NCI-H526 treated with DMSO at 0.1 percent for 48 hours (cell line): Measurements from ENCODE around the gene EDA2R.

Experiments used
- DNase-seq: peaks from one replicate; lab custom pipeline; 2025; lab: John Stamatoyannopoulos, UW

The EDA2R gene, protein sequence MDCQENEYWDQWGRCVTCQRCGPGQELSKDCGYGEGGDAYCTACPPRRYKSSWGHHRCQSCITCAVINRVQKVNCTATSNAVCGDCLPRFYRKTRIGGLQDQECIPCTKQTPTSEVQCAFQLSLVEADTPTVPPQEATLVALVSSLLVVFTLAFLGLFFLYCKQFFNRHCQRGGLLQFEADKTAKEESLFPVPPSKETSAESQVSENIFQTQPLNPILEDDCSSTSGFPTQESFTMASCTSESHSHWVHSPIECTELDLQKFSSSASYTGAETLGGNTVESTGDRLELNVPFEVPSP

GRCh38 chrX:66638591-66639500, at the start of gene EDA2R:
EDA2R (minus strand) TSS chrX:66639078; CDS start chrX:66616020, 23,058 bp downstream.
- no peak for DNase-seq

GRCh38 chrX:66684196-66684595, 45.3 kb upstream of the EDA2R start:
- DNase-seq: no peak

DNA sequence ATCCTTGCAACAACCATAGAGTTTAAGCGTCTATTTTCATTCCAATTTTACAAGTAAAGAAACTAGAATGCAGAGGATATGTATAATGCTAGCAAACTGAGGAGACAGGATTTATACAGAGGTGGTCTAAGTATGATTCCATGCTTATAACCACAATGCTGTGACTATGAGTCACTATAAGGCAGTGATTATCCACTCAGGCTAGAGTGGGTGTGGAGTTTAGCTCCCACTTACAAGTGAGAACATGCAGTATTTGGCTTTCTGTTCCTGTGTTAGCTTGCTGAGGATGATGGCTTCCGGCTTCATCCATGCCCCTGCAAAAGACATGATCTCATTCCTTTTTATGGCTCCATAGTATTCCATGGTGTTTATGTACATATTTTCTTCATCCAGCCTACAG, 41.6 kb upstream of the EDA2R start:
- no peak for DNase-seq

DNA sequence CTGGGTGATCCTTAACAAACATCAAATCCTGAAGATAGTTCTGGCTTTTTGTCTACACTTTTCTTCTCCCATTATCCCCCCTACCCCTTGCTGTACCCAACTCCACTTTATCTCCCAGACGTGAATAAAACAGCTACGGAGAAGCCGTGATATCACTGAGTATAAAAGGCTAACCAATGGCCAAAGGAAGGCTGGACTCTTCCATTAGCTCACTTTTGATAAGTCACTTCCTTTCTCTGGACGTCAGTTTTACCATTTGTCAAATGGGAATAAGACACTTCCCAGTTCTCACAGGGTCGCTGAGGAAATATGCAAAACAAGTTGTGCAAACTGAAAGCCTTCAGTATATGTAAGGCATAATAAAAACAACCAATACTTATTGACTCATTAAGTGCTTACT, 38.6 kb upstream of the EDA2R start:
- DNase-seq: no peak

GRCh38 chrX:66676990-66677389, 38.1 kb upstream of the EDA2R start:
- DNase-seq: no peak

- no peak for DNase-seq
Observed at GRCh38 chrX:66676413-66676812, 37.5 kb upstream of the EDA2R start.

DNA sequence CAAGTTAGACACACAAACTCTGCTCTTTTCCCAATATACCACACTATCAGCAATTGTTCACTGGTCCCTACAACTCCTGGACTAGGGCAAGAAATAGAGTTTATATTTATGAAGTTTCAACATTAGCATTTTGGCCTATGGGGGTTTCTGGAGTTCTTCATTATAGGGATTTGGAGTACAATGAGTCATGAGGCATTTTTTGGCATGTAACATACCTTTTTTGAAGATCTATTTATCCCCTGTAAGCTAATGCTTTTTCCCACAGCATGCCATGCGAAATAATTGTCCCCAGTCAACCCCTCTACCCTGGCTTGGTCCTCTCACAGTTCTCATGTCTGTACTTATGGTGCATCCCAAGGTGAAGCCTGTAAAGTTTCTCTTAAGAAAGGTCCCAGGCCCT, 36.7 kb upstream of the EDA2R start:
- DNase-seq: no peak

GRCh38 chrX:66674506-66674905, 35.6 kb upstream of the EDA2R start:
- DNase-seq: no peak

DNA sequence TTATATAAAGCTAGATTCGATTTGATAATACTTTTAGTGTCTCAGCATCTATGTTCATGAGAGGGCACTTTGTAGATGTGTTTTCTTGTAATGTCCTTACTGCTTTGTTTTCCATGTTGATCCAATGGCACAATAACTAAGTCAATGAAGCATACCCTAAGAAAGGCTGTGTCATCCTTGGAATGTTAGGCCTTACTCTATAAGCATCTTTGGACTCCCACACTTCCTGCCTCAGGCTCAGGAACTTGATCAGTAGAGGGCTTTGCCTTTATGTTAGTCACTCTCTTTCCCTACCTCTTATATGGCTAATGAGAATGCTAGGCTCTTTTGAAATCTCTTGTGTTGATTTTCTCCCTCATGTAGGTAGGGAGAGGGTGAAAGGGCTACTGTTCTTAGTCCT, 33.2 kb upstream of the EDA2R start:
- no peak for DNase-seq

DNA sequence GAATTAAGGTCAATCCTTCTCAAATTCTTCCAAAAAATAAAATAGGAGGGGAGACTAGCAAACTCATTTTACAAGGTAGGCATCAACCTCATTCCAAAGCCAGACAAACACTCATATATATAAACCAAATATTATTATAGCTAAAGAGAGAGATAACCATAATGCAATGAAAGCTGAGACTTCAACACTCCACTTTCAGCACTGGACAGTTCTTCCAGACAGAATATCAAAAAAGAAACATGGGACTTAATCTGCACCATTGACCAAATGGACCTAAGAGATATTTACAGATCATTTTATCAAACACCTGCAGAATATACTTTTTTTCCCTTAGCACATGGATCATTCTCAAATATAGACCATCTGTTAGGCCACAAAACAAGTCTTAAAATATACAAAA, 15.5 kb upstream of the EDA2R start:
- DNase-seq: no peak

DNA sequence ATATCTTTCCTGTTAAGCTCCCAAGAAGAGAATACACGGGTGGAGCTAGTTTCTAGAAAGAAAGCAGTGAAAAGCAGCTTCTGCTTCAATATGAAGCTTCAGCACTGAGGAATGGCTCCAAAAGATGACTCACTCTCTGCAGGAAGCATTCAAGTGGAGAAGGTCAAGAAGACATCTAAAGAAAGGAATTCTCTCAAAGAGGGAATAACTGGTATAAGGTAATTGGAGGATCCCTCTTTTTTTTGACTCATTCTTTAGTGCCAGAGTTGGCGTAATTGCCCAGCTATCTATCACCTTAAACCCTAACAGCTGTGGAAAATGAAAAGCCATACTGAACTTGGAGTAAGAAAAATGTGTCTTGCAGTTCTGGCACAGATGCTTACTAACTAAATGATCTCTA, 3.5 kb downstream of the EDA2R start:
- DNase-seq: no peak

DNA sequence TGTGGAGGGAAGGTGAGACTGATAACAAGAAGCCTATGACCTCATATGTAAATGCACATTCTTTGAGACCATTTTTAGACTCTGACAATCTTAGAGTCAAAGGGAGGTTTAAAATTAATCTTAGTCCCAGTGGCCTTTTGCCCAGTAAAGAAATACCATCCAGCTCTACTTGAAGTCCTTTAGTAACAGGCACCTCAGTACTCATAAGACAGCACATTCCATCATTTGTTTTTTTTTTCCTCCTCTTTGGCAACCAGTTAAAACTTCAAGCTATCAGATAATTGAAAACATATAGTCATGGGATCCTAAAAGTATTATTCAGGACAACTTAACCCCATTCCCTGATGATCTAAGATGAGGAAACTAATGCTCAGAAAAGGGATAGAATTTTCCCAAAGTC, 4.6 kb downstream of the EDA2R start:
- no peak for DNase-seq

DNA sequence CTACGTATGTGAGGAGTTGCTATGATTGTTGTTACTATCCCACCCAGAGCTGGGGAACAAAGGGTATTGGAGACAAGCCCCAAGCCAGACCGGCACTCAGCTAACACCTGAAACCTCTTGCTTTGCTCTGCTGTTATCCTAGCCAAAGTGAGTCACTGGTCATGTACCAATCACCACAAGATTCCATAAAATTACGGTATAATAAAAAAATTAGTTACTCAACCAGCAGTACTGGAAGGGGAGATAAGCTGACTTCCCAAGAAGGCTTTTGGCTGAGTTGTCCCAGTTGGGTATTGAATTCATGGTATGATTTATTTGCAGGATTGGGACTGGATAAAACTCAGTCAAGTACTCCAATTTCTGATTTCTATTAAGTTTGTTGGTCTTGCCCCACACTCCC, 5.3 kb downstream of the EDA2R start:
- DNase-seq: no peak

DNA sequence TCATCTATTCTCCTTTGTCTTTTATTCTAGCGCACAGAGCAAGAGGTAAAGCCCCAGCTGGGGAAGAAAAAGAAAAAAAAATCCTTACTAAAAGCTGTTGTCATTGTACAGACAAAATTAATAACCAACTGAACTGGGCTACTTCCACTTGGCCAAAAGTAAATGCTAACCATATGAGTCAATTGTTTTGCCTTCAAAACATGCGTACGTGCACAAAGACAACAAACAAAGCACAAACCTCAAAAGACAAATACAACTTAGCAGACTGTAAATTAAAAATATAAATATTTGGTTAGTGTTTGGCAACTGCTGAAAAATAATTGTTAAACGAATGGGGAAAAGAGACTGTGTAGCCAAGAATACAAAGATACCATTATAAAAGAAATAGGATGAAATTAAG, 5.9 kb downstream of the EDA2R start:
- DNase-seq: no peak

GRCh38 chrX:66632473-66632872, 6.4 kb downstream of the EDA2R start:
- no peak for DNase-seq

GRCh38 chrX:66625525-66625924, 13.4 kb downstream of the EDA2R start:
- no peak for DNase-seq

- no peak for DNase-seq
Observed at GRCh38 chrX:66622209-66622608, 16.7 kb downstream of the EDA2R start.

DNA sequence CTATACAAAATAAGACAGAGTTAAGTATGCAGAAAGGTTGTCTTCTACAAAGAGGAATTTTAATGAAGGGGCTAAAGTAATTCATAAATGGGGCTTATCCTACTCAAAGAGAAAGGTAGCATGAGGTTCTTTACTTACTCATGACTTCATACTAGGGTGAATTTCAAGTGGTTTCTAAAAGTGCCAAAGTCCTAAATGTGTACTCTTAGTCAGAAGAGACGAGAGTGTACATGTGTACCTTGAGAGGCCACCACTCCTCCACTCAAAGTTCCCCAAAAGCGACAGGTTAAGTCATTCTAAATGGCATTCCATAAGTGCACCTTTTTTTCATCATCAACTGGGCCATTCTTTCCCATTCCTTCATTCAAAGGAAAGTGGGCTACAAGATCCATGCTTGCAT, 21.9 kb downstream of the EDA2R start:
- DNase-seq: no peak

GRCh38 chrX:66602381-66602938, 36.4 kb downstream of the EDA2R start:
- no peak for DNase-seq

DNA sequence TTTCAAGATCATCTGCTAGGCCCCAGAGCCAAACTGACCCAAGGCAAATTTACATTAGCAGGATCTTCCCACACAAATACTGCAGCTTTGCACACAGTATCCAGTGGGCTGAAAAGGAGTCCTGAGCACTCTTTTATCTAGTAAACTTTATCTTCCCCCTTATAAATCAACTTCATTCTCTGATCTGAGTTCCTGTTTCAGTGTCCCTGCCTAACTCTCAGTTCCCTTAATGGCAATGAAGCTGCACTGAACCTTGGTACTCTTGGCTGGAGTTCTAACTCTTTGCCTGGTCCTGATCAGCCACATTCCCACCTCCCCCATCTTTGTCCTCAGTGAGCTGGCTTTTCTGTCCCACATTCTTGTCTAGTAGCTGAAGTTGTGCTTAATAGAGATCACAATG, 37.4 kb downstream of the EDA2R start:
- DNase-seq: no peak

- no peak for DNase-seq
Observed at GRCh38 chrX:66579219-66579618, 59.7 kb downstream of the EDA2R start.

- no peak for DNase-seq
Observed at GRCh38 chrX:66553973-66554372, 84.9 kb downstream of the EDA2R start.

- no peak for DNase-seq
Observed at GRCh38 chrX:66547847-66548369, 91.0 kb downstream of the EDA2R start.
